H9 (cell line): ENCODE measurements around the gene MALT1. TPM values are rescaled to one million over a fixed set of nuclear protein-coding genes. Genes with fewer than 3 reads are reported as not detected.

ENCODE experiments used
- DNase-seq: peaks from one replicate; pipeline ENCODE4 v3.0.0-alpha.2; 2017
- H2AFZ ChIP-seq: one replicate; pipeline ENCODE4 v1.6.1; 2013; ENCODE audit warnings: mild to moderate bottlenecking, low read length, control low read depth, moderate library complexity
- H2AK5ac ChIP-seq: 2 replicates; pipeline ENCODE4 v1.6.1; 2013; ENCODE audit warnings: low read length, control low read depth, mixed read lengths; ENCODE audit not compliant: insufficient read length
- H2BK120ac ChIP-seq: one replicate; pipeline ENCODE4 v1.6.1; 2013; ENCODE audit warnings: low read depth, mild to moderate bottlenecking, low read length, control low read depth, inconsistent platforms; ENCODE audit not compliant: poor library complexity, severe bottlenecking
- H2BK12ac ChIP-seq: 2 replicates; pipeline ENCODE4 v1.6.1; 2013; ENCODE audit warnings: low read length, control low read depth, mixed read lengths, low read depth; ENCODE audit not compliant: insufficient read length
- H2BK15ac ChIP-seq: 2 replicates; pipeline ENCODE4 v1.6.1; 2013; ENCODE audit warnings: low read depth, low read length, control low read depth
- H2BK20ac ChIP-seq: one replicate; pipeline ENCODE4 v1.6.1; 2013; ENCODE audit warnings: low read depth, mild to moderate bottlenecking, low read length, control low read depth, inconsistent platforms; ENCODE audit not compliant: poor library complexity, severe bottlenecking
- H2BK5ac ChIP-seq: 2 replicates; pipeline ENCODE4 v1.6.1; 2013; ENCODE audit warnings: low read length, control low read depth, mixed read lengths; ENCODE audit not compliant: insufficient read length
- H3K14ac ChIP-seq: 2 replicates; pipeline ENCODE4 v1.6.1; 2013; ENCODE audit warnings: low read length, control low read depth; ENCODE audit not compliant: insufficient read depth
- H3K18ac ChIP-seq: 2 replicates; pipeline ENCODE4 v1.6.1; 2013; ENCODE audit warnings: low read depth, mild to moderate bottlenecking, mixed read lengths, low read length, control low read depth; ENCODE audit not compliant: insufficient read length
- H3K23ac ChIP-seq: 2 replicates; pipeline ENCODE4 v1.6.1; 2013; ENCODE audit warnings: low read length, control low read depth, mixed read lengths, low read depth; ENCODE audit not compliant: insufficient read length
- H3K23me2 ChIP-seq: 2 replicates; pipeline ENCODE4 v1.6.1; 2013; ENCODE audit warnings: low read depth, mild to moderate bottlenecking, mixed read lengths, low read length, control low read depth; ENCODE audit not compliant: insufficient read length, poor library complexity, severe bottlenecking
- H3K27ac ChIP-seq: 2 replicates; pipeline ENCODE4 v1.5.1; 2013; ENCODE audit warnings: low read length, control low read depth, mixed read lengths, low read depth; ENCODE audit not compliant: insufficient read length
- H3K27me3 ChIP-seq: 2 replicates; pipeline ENCODE4 v1.6.1; 2013; ENCODE audit warnings: low read length, control low read depth, inconsistent platforms; ENCODE audit not compliant: insufficient read depth
- H3K4ac ChIP-seq: 2 replicates; pipeline ENCODE4 v1.6.1; 2013; ENCODE audit warnings: low read depth, mild to moderate bottlenecking, control low read depth, inconsistent platforms, low read length, moderate library complexity
- H3K4me1 ChIP-seq: 2 replicates; pipeline ENCODE4 v1.6.1; 2013; ENCODE audit warnings: low read length, control low read depth, inconsistent platforms; ENCODE audit not compliant: insufficient read depth
- H3K4me2 ChIP-seq: 2 replicates; pipeline ENCODE4 v1.6.1; 2013; ENCODE audit warnings: low read length, control low read depth, mixed read lengths; ENCODE audit not compliant: insufficient read length, insufficient read depth
- H3K56ac ChIP-seq: 2 replicates; pipeline ENCODE4 v1.6.1; 2013; ENCODE audit warnings: low read depth, mild to moderate bottlenecking, mixed read lengths, low read length, control low read depth; ENCODE audit not compliant: insufficient read length
- H3K79me1 ChIP-seq: 2 replicates; pipeline ENCODE4 v1.6.1; 2013; ENCODE audit warnings: low read depth, mild to moderate bottlenecking, moderate library complexity, low read length, control low read depth, inconsistent platforms; ENCODE audit not compliant: insufficient read depth, poor library complexity, severe bottlenecking
- H3K79me2 ChIP-seq: 2 replicates; pipeline ENCODE4 v1.6.1; 2013; ENCODE audit warnings: low read length, control low read depth, inconsistent platforms; ENCODE audit not compliant: insufficient read depth
- H3K9ac ChIP-seq: 2 replicates; pipeline ENCODE4 v1.6.1; 2013; ENCODE audit warnings: low read length, control low read depth, mixed read lengths; ENCODE audit not compliant: insufficient read length; ENCODE audit errors: extremely low read depth
- H3K9me3 ChIP-seq: one replicate; pipeline ENCODE4 v1.6.1; 2013; ENCODE audit warnings: low read depth, low read length, inconsistent platforms; ENCODE audit not compliant: control insufficient read depth
- H3T11ph ChIP-seq: one replicate; pipeline ENCODE4 v1.6.1; 2013; ENCODE audit warnings: mild to moderate bottlenecking, low read length, control low read depth, inconsistent platforms
- H4K20me1 ChIP-seq: one replicate; pipeline ENCODE4 v1.6.1; 2013; ENCODE audit not compliant: control insufficient read depth, insufficient read length, insufficient read depth
- H4K5ac ChIP-seq: 2 replicates; pipeline ENCODE4 v1.6.1; 2013; ENCODE audit warnings: low read depth, mild to moderate bottlenecking, mixed read lengths, low read length, control low read depth; ENCODE audit not compliant: insufficient read length
- H4K8ac ChIP-seq: replicated peaks from 2 replicates; pipeline ENCODE4 v1.6.1; 2013; ENCODE audit warnings: low read length, control low read depth, mixed read lengths, low read depth; ENCODE audit not compliant: insufficient read length
- H4K91ac ChIP-seq: 2 replicates; pipeline ENCODE4 v1.6.1; 2013; ENCODE audit warnings: low read depth, mild to moderate bottlenecking, moderate library complexity, mixed read lengths, low read length, control low read depth; ENCODE audit not compliant: insufficient read length
- H3K27ac Mint-ChIP-seq, 3 experiments: 2 replicates in 2 of 3; 3 replicates in 1 of 3; pipeline ENCODE4 v1.8.0; 2020 to 2021; ENCODE audit warnings: mixed read lengths in 3 of 3, mild to moderate bottlenecking in 1 of 3, moderate library complexity in 1 of 3
- H3K27me3 Mint-ChIP-seq: 2 replicates; pipeline ENCODE4 v1.8.0; 2021; ENCODE audit warnings: low read depth, mild to moderate bottlenecking, moderate library complexity, mixed read lengths
- H3K36me3 Mint-ChIP-seq, 3 experiments: 2 replicates in 2 of 3; 3 replicates in 1 of 3; pipeline ENCODE4 v1.8.0; 2020 to 2021; ENCODE audit warnings: low read depth in 3 of 3, mixed read lengths in 3 of 3; ENCODE audit not compliant: insufficient read depth in 1 of 3
- H3K4me1 Mint-ChIP-seq, 2 experiments: 2 replicates each; pipeline ENCODE4 v1.8.0; 2020; ENCODE audit warnings: mixed read lengths in 2 of 2
- H3K4me3 Mint-ChIP-seq, 2 experiments: 2 replicates in 1 of 2; 3 replicates in 1 of 2; pipeline ENCODE4 v1.8.0; 2020 to 2021; ENCODE audit warnings: mild to moderate bottlenecking in 2 of 2, mixed read lengths in 2 of 2, moderate library complexity in 1 of 2
- H3K9me3 Mint-ChIP-seq, 2 experiments: 2 replicates in 1 of 2; 3 replicates in 1 of 2; pipeline ENCODE4 v1.8.0; 2020; ENCODE audit warnings: mild to moderate bottlenecking in 2 of 2, mixed read lengths in 2 of 2, moderate library complexity in 1 of 2
- CTCF ChIP-seq: fragments of 200-600 bp; sonication (generic); conservative IDR thresholded peaks from 3 replicates; pipeline ENCODE4 v1.8.0; 2021; ENCODE audit warnings: antibody characterized with exemption, mild to moderate bottlenecking
- WGBS: extraction: QIAGEN DNeasy Blood & Tissue Kit; methylation state at CpG from one replicate; pipeline ENCODE4 v1.1.7; 2013; ENCODE audit warnings: missing lambda C conversion rate, low lambda C conversion rate, mixed read lengths; ENCODE audit not compliant: insufficient read length; ENCODE audit errors: extremely low coverage; 5-methylcytosine and 5-hydroxymethylcytosine counted together
- total RNA-seq: library from RNA; stranded (reverse); gene quantifications from 2 replicates; pipeline ENCODE4 v1.2.1, GENCODE V29; 2021

The MALT1 gene
- total RNA-seq, 1 experiment from 2014 or later = 18.1 TPM

GRCh38 chr18:58699551-58699950 is 28.3 kb downstream of the MALT1 start:
- H3K79me2 ChIP-seq = no peaks in the 10 kb centered on the region
- peaks cover 17 to 37% (median 31%) of the 10 kb centered on the region in 3 experiments; a peak in 6 of 7 replicates for H3K36me3 Mint-ChIP-seq
- DNase-seq = no peak

More at GRCh38 chr18:58699551-58699950, 28.3 kb downstream of the MALT1 start:
- Histone ChIP-seq H2AFZ (no peak overlapping the region), H4K20me1 (no peaks in the 10 kb centered on the region), H3T11ph (no peak overlapping the region), H3K9ac (no peak overlapping the region), H3K79me1 (no peaks in the 10 kb centered on the region), H3K27me3 (no peaks in the 10 kb centered on the region), H3K14ac (no peak overlapping the region), H3K9me3 (no peaks in the 10 kb centered on the region), H4K8ac (no peak overlapping the region), H2AK5ac (no peak overlapping the region), H3K18ac (no peak overlapping the region), H2BK20ac (no peak overlapping the region), H2BK5ac (no peak overlapping the region), H2BK120ac (no peak overlapping the region), H2BK15ac (no peak overlapping the region), H4K5ac (no peak overlapping the region), H3K23ac (no peak overlapping the region), H4K91ac (no peak overlapping the region), H3K27ac (no peak overlapping the region), H3K56ac (no peak overlapping the region), H2BK12ac (no peak overlapping the region), H3K23me2 (no peaks in the 10 kb centered on the region), H3K4ac (no peak overlapping the region), H3K4me1 (no peaks in the 10 kb centered on the region), H3K4me2 (no peak overlapping the region)
- Mint-ChIP-seq H3K27ac (no peak overlapping the region), H3K27me3 (no peaks in the 10 kb centered on the region), H3K4me3 (no peak overlapping the region), H3K9me3 (peaks cover 0 to 1% of the 10 kb centered on the region in 2 experiments; a peak in 1 of 5 replicates), H3K4me1 (peaks cover 13 to 16% of the 10 kb centered on the region in 2 experiments)
- no peak for TF ChIP-seq CTCF
- no CpG with 5 or more reads among the region's 1 CpG for WGBS
